WERI-Rb-1 (cell line): Measurements from ENCODE around the gene NADSYN1.

Experiments
- DNase-seq: peaks from one replicate; pipeline ENCODE4 v3.0.0-alpha.2; 2020
- H3K27ac ChIP-seq: fragments of 250-450 bp; sonication (Bioruptor Pico); 2 replicates; pipeline ENCODE4 v1.5.1; 2020; ENCODE audit warnings: mild to moderate bottlenecking, moderate library complexity
- H3K27me3 ChIP-seq: fragments of 250-450 bp; sonication (Bioruptor Pico); 2 replicates; pipeline ENCODE4 v1.5.1; 2021; ENCODE audit warnings: mild to moderate bottlenecking, low read depth, moderate library complexity; ENCODE audit not compliant: insufficient read depth, severe bottlenecking
- H3K36me3 ChIP-seq: fragments of 250-450 bp; sonication (Bioruptor Pico); 2 replicates; pipeline ENCODE4 v1.5.1; 2020; ENCODE audit warnings: mild to moderate bottlenecking, moderate library complexity
- H3K4me3 ChIP-seq: 2 replicates; pipeline ENCODE4 v1.5.1; 2011; ENCODE audit warnings: low read depth, mild to moderate bottlenecking, control low read depth, low read length
- H3K9me3 ChIP-seq: fragments of 250-450 bp; sonication (Bioruptor Pico); 2 replicates; pipeline ENCODE4 v1.5.1; 2021; ENCODE audit warnings: mild to moderate bottlenecking, moderate library complexity; ENCODE audit not compliant: severe bottlenecking
- TF ChIP-seq, protein P1 (sequence below): IDR thresholded peaks from 2 replicates; pipeline ENCODE4 v1.5.1; 2011; ENCODE audit warnings: low read depth, mild to moderate bottlenecking, control low read depth, inconsistent platforms, low read length

NADSYN1 gene

DNA sequence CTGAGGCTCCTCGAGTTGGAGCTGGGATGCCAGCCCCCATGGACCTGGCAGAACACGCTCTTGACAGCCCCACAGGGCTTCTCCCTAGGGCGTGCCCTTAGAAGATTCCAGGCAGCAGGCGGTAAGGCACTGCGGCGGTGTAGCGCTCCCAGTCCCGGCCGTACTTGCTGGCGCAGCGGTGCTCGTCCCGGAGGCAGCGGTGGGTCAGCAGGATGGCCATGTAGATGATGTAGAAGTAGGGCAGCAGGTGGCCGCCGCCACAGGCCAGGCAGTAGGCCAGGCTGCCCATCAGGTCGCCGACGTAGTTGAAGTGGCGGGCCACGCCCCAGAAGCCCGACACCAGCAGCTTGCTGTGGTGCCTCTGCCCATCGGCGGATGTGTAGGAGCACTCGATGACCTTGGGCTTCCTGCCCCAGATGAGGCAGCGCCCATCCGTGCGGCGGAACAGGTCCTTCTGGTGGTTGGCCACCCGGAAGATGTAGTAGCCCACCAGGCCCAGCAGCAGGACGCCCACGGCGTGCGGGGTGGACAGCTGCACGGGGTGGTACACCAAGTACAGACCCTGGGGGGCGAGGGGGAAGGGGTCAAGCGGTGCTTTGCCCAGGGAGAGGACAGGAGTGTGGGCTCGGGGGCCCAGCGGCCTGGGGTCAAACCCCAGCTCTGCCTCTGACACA, 17.6 kb upstream of the NADSYN1 start:
- TF ChIP-seq, protein P1, sequence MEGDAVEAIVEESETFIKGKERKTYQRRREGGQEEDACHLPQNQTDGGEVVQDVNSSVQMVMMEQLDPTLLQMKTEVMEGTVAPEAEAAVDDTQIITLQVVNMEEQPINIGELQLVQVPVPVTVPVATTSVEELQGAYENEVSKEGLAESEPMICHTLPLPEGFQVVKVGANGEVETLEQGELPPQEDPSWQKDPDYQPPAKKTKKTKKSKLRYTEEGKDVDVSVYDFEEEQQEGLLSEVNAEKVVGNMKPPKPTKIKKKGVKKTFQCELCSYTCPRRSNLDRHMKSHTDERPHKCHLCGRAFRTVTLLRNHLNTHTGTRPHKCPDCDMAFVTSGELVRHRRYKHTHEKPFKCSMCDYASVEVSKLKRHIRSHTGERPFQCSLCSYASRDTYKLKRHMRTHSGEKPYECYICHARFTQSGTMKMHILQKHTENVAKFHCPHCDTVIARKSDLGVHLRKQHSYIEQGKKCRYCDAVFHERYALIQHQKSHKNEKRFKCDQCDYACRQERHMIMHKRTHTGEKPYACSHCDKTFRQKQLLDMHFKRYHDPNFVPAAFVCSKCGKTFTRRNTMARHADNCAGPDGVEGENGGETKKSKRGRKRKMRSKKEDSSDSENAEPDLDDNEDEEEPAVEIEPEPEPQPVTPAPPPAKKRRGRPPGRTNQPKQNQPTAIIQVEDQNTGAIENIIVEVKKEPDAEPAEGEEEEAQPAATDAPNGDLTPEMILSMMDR: no peak
- no peak for DNase-seq
- H3K9me3 ChIP-seq: no peaks in the 10 kb centered on the region
- H3K27ac ChIP-seq: no peak overlapping the region
- H3K27me3 ChIP-seq: no peaks in the 10 kb centered on the region
- H3K4me3 ChIP-seq: no peak overlapping the region
- peaks cover 54% of the 10 kb centered on the region for H3K36me3 ChIP-seq

DNA sequence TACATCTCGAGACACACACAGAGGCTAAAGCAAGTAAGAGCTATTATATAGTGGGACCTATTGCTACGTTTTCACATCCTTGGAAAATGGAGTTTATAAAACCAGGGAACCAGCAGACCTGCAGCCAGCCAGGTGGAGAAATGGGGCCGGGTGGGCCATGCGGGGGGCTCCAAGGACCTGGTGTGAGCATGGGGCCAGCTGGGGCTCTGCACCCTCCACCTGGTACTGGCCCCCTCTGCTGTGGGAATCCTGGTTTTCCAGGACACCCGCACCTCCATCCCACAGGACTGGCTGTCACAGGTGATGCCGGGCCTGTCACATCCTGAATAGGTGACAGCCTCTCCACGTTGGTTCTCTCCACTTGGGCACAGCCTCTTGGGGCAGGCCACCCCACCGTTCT, 16.1 kb upstream of the NADSYN1 start:
- Histone ChIP-seq H3K4me3 (no peak overlapping the region), H3K9me3 (no peaks in the 10 kb centered on the region), H3K27me3 (no peaks in the 10 kb centered on the region), H3K27ac (no peak overlapping the region), H3K36me3 (peaks cover 66% of the 10 kb centered on the region)
- DNase-seq: no peak
- TF ChIP-seq, protein P1: no peak

DNA sequence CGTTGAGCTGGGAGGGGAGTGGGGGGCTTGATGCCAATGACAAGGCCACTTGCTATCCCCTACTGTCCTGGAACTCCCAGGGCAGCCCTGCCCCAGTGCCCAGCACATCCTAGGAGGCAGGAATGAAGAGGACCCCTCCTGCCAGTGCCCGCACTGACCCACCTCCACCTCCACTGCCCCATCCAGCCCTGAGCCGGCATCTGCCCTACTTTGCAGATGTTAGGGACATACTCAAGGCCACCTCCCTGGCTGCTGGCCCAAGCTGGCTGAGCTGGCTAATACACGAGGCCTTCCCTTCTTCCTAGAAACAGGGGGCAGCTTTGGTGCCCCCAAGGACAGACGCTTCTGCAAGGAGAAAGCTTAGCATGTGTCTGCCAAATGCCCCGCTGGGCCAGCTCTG, 15.6 kb upstream of the NADSYN1 start:
- TF ChIP-seq, protein P1: no peak
- no peak for DNase-seq
- H3K9me3 ChIP-seq: no peaks in the 10 kb centered on the region
- no peaks in the 10 kb centered on the region for H3K27me3 ChIP-seq
- peaks cover 71% of the 10 kb centered on the region for H3K36me3 ChIP-seq
- H3K27ac ChIP-seq: no peak overlapping the region
- no peak overlapping the region for H3K4me3 ChIP-seq

DNA sequence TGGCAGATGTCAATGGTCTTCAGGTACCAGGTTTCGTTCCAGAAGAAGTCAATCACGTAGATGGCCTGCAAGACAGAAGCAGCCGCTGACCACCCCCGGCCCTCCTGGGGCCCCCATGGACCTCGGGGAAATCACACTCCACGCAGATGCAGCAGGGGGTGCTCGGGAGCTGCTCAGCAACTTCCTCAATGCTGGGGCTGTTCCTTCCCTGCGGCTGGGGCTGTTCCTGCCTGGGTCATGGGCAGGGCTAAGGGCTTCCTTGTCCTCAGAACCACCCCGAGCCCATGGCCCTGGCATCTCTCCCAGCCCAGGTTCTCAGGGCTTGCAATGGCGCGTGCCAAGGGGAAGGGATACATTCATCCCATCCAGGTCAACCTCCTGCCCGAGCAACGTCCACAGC, 15.1 kb upstream of the NADSYN1 start:
- Histone ChIP-seq H3K27me3 (no peaks in the 10 kb centered on the region), H3K27ac (no peak overlapping the region), H3K9me3 (no peaks in the 10 kb centered on the region), H3K36me3 (peaks cover 76% of the 10 kb centered on the region), H3K4me3 (no peak overlapping the region)
- TF ChIP-seq, protein P1: no peak
- no peak for DNase-seq

DNA sequence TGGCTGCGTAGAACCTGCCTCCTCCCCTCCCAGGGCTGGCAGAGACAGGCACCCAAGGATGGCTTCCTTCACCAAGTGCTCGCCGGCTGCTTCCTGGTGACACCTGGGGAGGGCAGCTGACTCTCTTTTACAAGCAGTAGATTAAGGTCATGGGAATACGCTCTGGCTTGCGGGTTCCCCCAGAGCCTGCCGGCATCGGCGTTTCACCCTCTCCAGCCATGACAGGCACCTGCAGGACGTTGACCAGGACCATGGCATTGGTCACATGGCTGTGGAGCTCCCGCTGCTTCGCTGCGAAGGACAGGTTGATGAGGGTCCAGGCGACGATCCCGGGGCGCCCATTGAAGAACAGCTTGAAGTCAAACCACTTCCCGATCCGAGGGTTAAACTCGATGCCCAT, 14.4 kb upstream of the NADSYN1 start:
- no peak for DNase-seq
- TF ChIP-seq, protein P1: no peak
- peaks cover 83% of the 10 kb centered on the region for H3K36me3 ChIP-seq
- H3K9me3 ChIP-seq: no peaks in the 10 kb centered on the region
- H3K4me3 ChIP-seq: no peak overlapping the region
- no peak overlapping the region for H3K27ac ChIP-seq
- no peaks in the 10 kb centered on the region for H3K27me3 ChIP-seq

DNA sequence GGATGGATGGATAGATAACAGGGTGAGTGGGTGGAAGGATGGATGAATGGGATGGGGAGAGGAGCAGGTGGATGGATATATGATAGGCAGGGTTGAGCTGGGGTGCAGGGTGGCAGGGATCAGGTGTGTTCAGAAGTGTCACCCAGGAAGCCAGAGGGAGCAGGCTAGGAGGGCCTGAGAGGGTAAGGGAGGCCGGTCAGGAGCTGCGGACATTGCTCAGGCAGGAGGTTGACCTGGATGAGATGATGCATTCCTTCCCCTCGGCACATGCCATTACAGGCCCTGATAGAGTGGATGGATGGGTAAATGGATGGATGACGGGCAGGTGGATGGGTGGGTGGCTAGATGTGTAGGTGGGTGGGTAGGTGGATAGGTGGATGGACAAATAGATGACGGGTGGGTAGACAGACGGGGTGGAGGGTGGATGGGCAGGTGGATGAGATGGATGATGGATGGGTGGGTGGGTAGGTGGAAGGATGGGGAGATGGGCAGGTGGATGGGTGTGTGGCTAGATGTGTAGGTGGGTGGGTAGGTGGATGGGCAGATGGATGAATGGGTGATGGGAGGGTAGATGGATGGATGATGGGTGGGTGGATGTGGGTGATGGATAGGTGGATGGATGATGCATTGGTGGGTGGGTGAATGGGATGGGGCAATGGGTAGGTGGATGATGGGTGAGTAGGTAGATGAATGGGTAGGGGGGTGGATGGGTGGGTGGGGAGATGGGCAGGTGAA, 12.8 kb upstream of the NADSYN1 start:
- Histone ChIP-seq H3K9me3 (no peaks in the 10 kb centered on the region), H3K27me3 (no peaks in the 10 kb centered on the region), H3K36me3 (peaks cover 93% of the 10 kb centered on the region), H3K27ac (no peak overlapping the region), H3K4me3 (no peak overlapping the region)
- TF ChIP-seq, protein P1: no peak
- no peak for DNase-seq
